Ishikawa (cell line): ENCODE results near the gene NR3C1.

ENCODE experiments used
- CEBPB ChIP-seq: IDR thresholded peaks from 2 replicates; pipeline ENCODE4 v1.6.1; 2012
- CREB1 ChIP-seq: IDR thresholded peaks from 2 replicates; pipeline ENCODE4 v1.6.1; 2012; ENCODE audit warnings: low read depth
- EGR1 ChIP-seq: IDR thresholded peaks from 2 replicates; pipeline ENCODE4 v1.6.1; 2012
- EP300 ChIP-seq: IDR thresholded peaks from 2 replicates; pipeline ENCODE4 v1.6.1; 2012; ENCODE audit warnings: borderline replicate concordance
- FOXM1 ChIP-seq: IDR thresholded peaks from 2 replicates; pipeline ENCODE4 v1.6.1; 2012; ENCODE audit warnings: low read depth, borderline replicate concordance
- MAX ChIP-seq: IDR thresholded peaks from 2 replicates; pipeline ENCODE4 v1.6.1; 2012
- NFIC ChIP-seq: IDR thresholded peaks from 2 replicates; pipeline ENCODE4 v1.6.1; 2012
- RAD21 ChIP-seq: IDR thresholded peaks from 2 replicates; pipeline ENCODE4 v1.6.1; 2012; ENCODE audit warnings: low read depth
- REST ChIP-seq: IDR thresholded peaks from 2 replicates; pipeline ENCODE4 v1.6.1; 2012; ENCODE audit warnings: low read depth, mild to moderate bottlenecking
- TAF1 ChIP-seq: IDR thresholded peaks from 2 replicates; pipeline ENCODE4 v1.6.1; 2012; ENCODE audit warnings: low read depth, mild to moderate bottlenecking
- TCF12 ChIP-seq: IDR thresholded peaks from 2 replicates; pipeline ENCODE4 v1.6.1; 2012; ENCODE audit warnings: low read depth
- TEAD4 ChIP-seq: IDR thresholded peaks from 2 replicates; pipeline ENCODE4 v1.6.1; 2012
- USF1 ChIP-seq: IDR thresholded peaks from 2 replicates; pipeline ENCODE4 v1.6.1; 2012
- YY1 ChIP-seq: IDR thresholded peaks from 2 replicates; pipeline ENCODE4 v1.6.1; 2012; ENCODE audit warnings: low read depth
- ZBTB7A ChIP-seq: IDR thresholded peaks from 2 replicates; pipeline ENCODE4 v1.6.1; 2012; ENCODE audit warnings: low read depth

The NR3C1 gene

GRCh38 chr5:143446535-143447226 lies 43.2 kb upstream of the NR3C1 start:
- TF ChIP-seq FOXM1, result no peak
- TF ChIP-seq YY1, result no peak
- TF ChIP-seq EGR1, result no peak
- no peak for TF ChIP-seq TEAD4
- TF ChIP-seq TAF1, result no peak
- no peak for TF ChIP-seq REST
- TF ChIP-seq ZBTB7A, result no peak
- TF ChIP-seq CEBPB, result no peak
- TF ChIP-seq RAD21, result no peak

- TF ChIP-seq TCF12, result no peak
- no peak for TF ChIP-seq TEAD4
- no peak for TF ChIP-seq CEBPB
- no peak for TF ChIP-seq ZBTB7A
- no peak for TF ChIP-seq REST
- TF ChIP-seq TAF1, result no peak
- no peak for TF ChIP-seq EP300
- no peak for TF ChIP-seq YY1
- TF ChIP-seq NFIC, result no peak
- TF ChIP-seq RAD21, result no peak
- no peak for TF ChIP-seq FOXM1
- no peak for TF ChIP-seq EGR1
- no peak for TF ChIP-seq MAX
- no peak for TF ChIP-seq CREB1
- TF ChIP-seq USF1, result no peak
These were observed 42.3 kb upstream of the NR3C1 start for GRCh38 chr5:143445776-143446175.

GRCh38 chr5:143443330-143443729 lies 39.8 kb upstream of the NR3C1 start:
- TF ChIP-seq TCF12 (no peak), EGR1 (no peak), MAX (no peak), USF1 (no peak), TAF1 (no peak), CEBPB (no peak), FOXM1 (no peak), YY1 (no peak), RAD21 (no peak), CREB1 (no peak), REST (no peak), TEAD4 (no peak), EP300 (no peak), NFIC (no peak), ZBTB7A (no peak)

- no peak for TF ChIP-seq NFIC
- no peak for TF ChIP-seq RAD21
- TF ChIP-seq YY1, result no peak
- no peak for TF ChIP-seq REST
- no peak for TF ChIP-seq MAX
- no peak for TF ChIP-seq CEBPB
- no peak for TF ChIP-seq FOXM1
- no peak for TF ChIP-seq USF1
- no peak for TF ChIP-seq ZBTB7A
These were observed 38.9 kb upstream of the NR3C1 start for GRCh38 chr5:143442385-143442784.
